SU-DHL-6 (cell line): ENCODE data around the gene ARHGAP10.

ENCODE experiments used
- H2AFZ ChIP-seq: fragments of 200-600 bp; sonication (generic); 2 replicates; pipeline ENCODE4 v1.6.1; 2014; ENCODE audit warnings: low read depth, mild to moderate bottlenecking, moderate library complexity, mixed read lengths, antibody characterized with exemption, low read length; ENCODE audit not compliant: severe bottlenecking
- H3F3A ChIP-seq: fragments of 200-600 bp; shearing (Covaris generic); 2 replicates; pipeline ENCODE4 v1.6.0; 2016; ENCODE audit warnings: antibody characterized with exemption, mild to moderate bottlenecking; ENCODE audit not compliant: insufficient read depth
- H3K27ac ChIP-seq: fragments of 200-600 bp; sonication (generic); 2 replicates; pipeline ENCODE4 v1.5.1; 2016; ENCODE audit warnings: low read depth, mild to moderate bottlenecking, low read length, moderate library complexity, mixed read lengths
- H3K27me3 ChIP-seq: fragments of 200-600 bp; sonication (generic), shearing (Covaris generic); 2 replicates; pipeline ENCODE4 v1.6.0; 2014; ENCODE audit warnings: mild to moderate bottlenecking, low read length
- H3K36me3 ChIP-seq: fragments of 200-600 bp; sonication (generic); 2 replicates; pipeline ENCODE4 v1.6.1; 2014; ENCODE audit warnings: mild to moderate bottlenecking, low read length, mixed read lengths
- H3K4me2 ChIP-seq: fragments of 300-600, 200-600 bp; shearing (Covaris generic), sonication (generic); 2 replicates; pipeline ENCODE4 v1.6.0; 2014; ENCODE audit warnings: low read length, low read depth, mild to moderate bottlenecking; ENCODE audit not compliant: poor library complexity, severe bottlenecking
- H3K4me3 ChIP-seq: fragments of 200-600 bp; sonication (generic); 2 replicates; pipeline ENCODE4 v1.5.1; 2014; ENCODE audit warnings: antibody characterized with exemption, low read length, mild to moderate bottlenecking, mixed read lengths; ENCODE audit not compliant: insufficient read depth, poor library complexity, severe bottlenecking
- H3K79me2 ChIP-seq: fragments of 200-600 bp; sonication (generic); 2 replicates; pipeline ENCODE4 v1.6.1; 2014; ENCODE audit warnings: mild to moderate bottlenecking, low read length, moderate library complexity; ENCODE audit not compliant: insufficient read depth
- H3K9ac ChIP-seq: fragments of 200-600 bp; sonication (generic); 2 replicates; pipeline ENCODE4 v1.7.0; 2014; ENCODE audit warnings: mild to moderate bottlenecking, low read length
- H3K9me2 ChIP-seq: fragments of 200-600 bp; sonication (generic); replicated peaks from 2 replicates; pipeline ENCODE4 v1.6.1; 2014; ENCODE audit warnings: low read length; ENCODE audit not compliant: insufficient read depth
- H3K9me3 ChIP-seq: fragments of 200-600 bp; sonication (generic); 2 replicates; pipeline ENCODE4 v1.6.1; 2014; ENCODE audit warnings: low read length, mixed read lengths; ENCODE audit not compliant: insufficient read depth
- H4K20me1 ChIP-seq: fragments of 200-600 bp; sonication (generic); 2 replicates; pipeline ENCODE4 v1.6.1; 2014; ENCODE audit warnings: low read depth, mild to moderate bottlenecking, antibody characterized with exemption, low read length, moderate library complexity, mixed read lengths
- CTCF ChIP-seq: fragments of 200-600 bp; sonication (generic); IDR thresholded peaks from one replicate; pipeline ENCODE4 v1.5.1; 2017; ENCODE audit warnings: antibody characterized with exemption, mild to moderate bottlenecking, low read length, moderate library complexity; ENCODE audit not compliant: insufficient read depth, poor library complexity, severe bottlenecking
- EZH2phosphoT487 ChIP-seq: fragments of 200-600 bp; sonication (generic), shearing (Covaris generic); conservative IDR thresholded peaks from 2 replicates; pipeline ENCODE4 v1.6.1; 2018; ENCODE audit warnings: mild to moderate bottlenecking, antibody characterized with exemption, low read length, moderate library complexity, mixed read lengths

The ARHGAP10 gene

GRCh38 chr4:148029781-148030180, 297.9 kb downstream of the ARHGAP10 start:
- no peaks in the 10 kb centered on the region for H3K79me2 ChIP-seq
- H3K27me3 ChIP-seq, result no peaks in the 10 kb centered on the region
- TF ChIP-seq EZH2phosphoT487 (no peak), CTCF (no peak)
- no peak overlapping the region for H3K9ac ChIP-seq
- no peak overlapping the region for H2AFZ ChIP-seq
- H3K4me2 ChIP-seq, result no peak overlapping the region
- H3K36me3 ChIP-seq, result no peaks in the 10 kb centered on the region
- H3K4me3 ChIP-seq, result no peak overlapping the region
- H4K20me1 ChIP-seq, result no peaks in the 10 kb centered on the region
- no peak overlapping the region for H3K27ac ChIP-seq
- no peaks in the 10 kb centered on the region for H3F3A ChIP-seq
- no peaks in the 10 kb centered on the region for H3K9me3 ChIP-seq
- H3K9me2 ChIP-seq, result no peaks in the 10 kb centered on the region

DNA sequence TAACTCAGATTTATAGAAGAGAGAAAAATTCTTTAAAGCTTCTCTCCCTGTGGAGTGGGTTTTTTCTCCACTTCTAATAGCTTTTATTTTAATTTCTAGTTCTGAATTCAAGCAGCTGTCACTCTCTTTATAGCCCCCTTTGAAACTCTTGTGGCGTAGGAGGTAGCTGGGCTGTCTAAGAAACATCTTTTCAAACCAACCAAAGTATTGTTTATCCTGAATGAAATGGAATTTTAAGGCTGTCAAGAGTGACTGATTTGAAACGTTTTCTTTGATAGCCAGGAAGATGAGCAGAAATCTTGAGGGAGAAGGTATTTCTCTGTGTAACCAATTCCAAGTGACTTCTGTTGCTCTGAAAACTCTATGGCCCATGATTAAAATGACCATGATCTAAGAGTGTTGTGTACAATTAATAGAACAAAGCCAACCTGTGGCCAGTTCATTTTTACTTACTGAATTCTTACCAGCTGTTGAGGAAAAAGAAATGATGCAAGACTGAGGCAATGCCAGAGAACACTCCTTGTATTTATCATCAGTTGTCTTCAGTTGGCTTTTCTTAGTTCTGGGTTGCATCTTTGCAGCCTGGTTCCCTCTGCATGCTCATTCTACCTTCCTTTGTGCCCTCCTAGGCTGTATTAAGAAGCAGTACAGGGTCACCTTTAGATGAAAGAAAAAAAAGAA, 298.4 kb downstream of the ARHGAP10 start:
- no peaks in the 10 kb centered on the region for H3K79me2 ChIP-seq
- TF ChIP-seq CTCF (no peak), EZH2phosphoT487 (no peak)
- H2AFZ ChIP-seq, result no peak overlapping the region
- H3K4me2 ChIP-seq, result no peak overlapping the region
- H3K36me3 ChIP-seq, result no peaks in the 10 kb centered on the region
- no peak overlapping the region for H3K9ac ChIP-seq
- H3K4me3 ChIP-seq, result no peak overlapping the region
- no peak overlapping the region for H3K27ac ChIP-seq
- no peaks in the 10 kb centered on the region for H3K9me2 ChIP-seq
- H3F3A ChIP-seq, result no peaks in the 10 kb centered on the region
- no peaks in the 10 kb centered on the region for H3K27me3 ChIP-seq
- no peaks in the 10 kb centered on the region for H3K9me3 ChIP-seq
- H4K20me1 ChIP-seq, result no peaks in the 10 kb centered on the region

DNA sequence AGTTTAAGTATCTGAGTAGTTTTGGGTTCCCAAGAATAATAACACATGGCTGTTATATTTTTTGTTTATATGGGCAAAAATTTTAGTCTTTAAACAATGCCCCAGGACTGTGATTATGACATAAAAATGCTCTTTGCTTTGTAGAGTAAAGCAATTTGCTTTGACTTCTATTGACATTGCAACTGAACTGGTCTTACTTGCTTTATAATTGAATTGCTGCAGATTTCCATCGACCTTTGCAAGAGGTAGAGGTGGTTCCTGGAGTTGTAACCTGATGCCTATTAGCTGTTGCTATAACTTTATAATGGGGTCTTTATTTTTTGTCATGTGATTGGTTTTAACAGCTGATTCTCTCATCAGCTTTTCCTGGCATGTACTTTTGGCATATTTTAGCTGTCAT, 302.9 kb downstream of the ARHGAP10 start:
- no peaks in the 10 kb centered on the region for H3K9me2 ChIP-seq
- no peak overlapping the region for H3K4me2 ChIP-seq
- no peak overlapping the region for H3K9ac ChIP-seq
- H3F3A ChIP-seq, result no peaks in the 10 kb centered on the region
- no peak for TF ChIP-seq CTCF
- no peak for TF ChIP-seq EZH2phosphoT487
- H3K36me3 ChIP-seq, result no peaks in the 10 kb centered on the region
- no peaks in the 10 kb centered on the region for H3K9me3 ChIP-seq
- no peak overlapping the region for H3K4me3 ChIP-seq
- no peak overlapping the region for H3K27ac ChIP-seq
- no peaks in the 10 kb centered on the region for H4K20me1 ChIP-seq
- H3K79me2 ChIP-seq, result no peaks in the 10 kb centered on the region
- no peaks in the 10 kb centered on the region for H3K27me3 ChIP-seq
- H2AFZ ChIP-seq, result no peak overlapping the region
